CD14-positive monocyte (primary cell): Measurements from ENCODE around the gene DPY19L3. TPM values are rescaled to one million over a fixed set of nuclear protein-coding genes. Genes with fewer than 3 reads are reported as not detected.
A peak's percentile ranks its signal among the peaks of the same experiment; 100 is the strongest.

Experiments
- DNase-seq, 3 donors: peaks; one replicate each; pipeline ENCODE4 v3.0.0-alpha.2; 2011 to 2022
- H2AFZ ChIP-seq: 2 replicates; pipeline ENCODE4 v1.6.0; 2012; ENCODE audit warnings: mild to moderate bottlenecking, low read depth, low read length, inconsistent platforms; ENCODE audit not compliant: insufficient read depth, poor library complexity, severe bottlenecking
- H3K27ac ChIP-seq, 2 donors: 1 replicate in 1 of 2; 2 replicates in 1 of 2; pipeline ENCODE4 v1.5.1; 2012 to 2013; ENCODE audit warnings: low read length in 2 of 2, control low read depth in 1 of 2, inconsistent platforms in 1 of 2, low read depth in 1 of 2, mild to moderate bottlenecking in 1 of 2
- H3K27me3 ChIP-seq, 2 donors: one replicate each; pipeline versions ENCODE4 v1.6.0 to v1.6.1; 2011 to 2013; ENCODE audit warnings: low read length in 2 of 2; ENCODE audit not compliant: control insufficient read depth in 2 of 2, insufficient read depth in 2 of 2
- H3K36me3 ChIP-seq, 2 donors: replicated peaks in 1 of 2; 1 replicate in 1 of 2; 2 replicates in 1 of 2; pipeline versions ENCODE4 v1.5.1 to v1.6.1; 2012 to 2013; ENCODE audit warnings: low read length in 2 of 2, control low read depth in 1 of 2, inconsistent platforms in 1 of 2, mild to moderate bottlenecking in 1 of 2; ENCODE audit not compliant: insufficient read depth in 2 of 2, control insufficient read depth in 1 of 2
- H3K4me1 ChIP-seq, 2 donors: 1 replicate in 1 of 2; 2 replicates in 1 of 2; pipeline versions ENCODE4 v1.5.1 to v1.6.1; 2012 to 2013; ENCODE audit warnings: low read length in 2 of 2, control low read depth in 1 of 2, inconsistent platforms in 1 of 2, mild to moderate bottlenecking in 1 of 2, moderate library complexity in 1 of 2; ENCODE audit not compliant: insufficient read depth in 2 of 2, control insufficient read depth in 1 of 2
- H3K4me2 ChIP-seq: replicated peaks from 2 replicates; pipeline ENCODE3; 2012; ENCODE audit warnings: low read length, moderate library complexity, mild to moderate bottlenecking; ENCODE audit not compliant: poor library complexity, severe bottlenecking; ENCODE audit errors: extremely low read depth
- H3K4me3 ChIP-seq, 3 experiments: fragments of 200-600 bp in 1 of 3; sonication (generic) in 1 of 3; replicated peaks in 1 of 3; 1 replicate in 2 of 3; 2 replicates in 1 of 3; pipeline ENCODE4 v1.5.1; 2011 to 2013; ENCODE audit warnings: low read length in 3 of 3, mild to moderate bottlenecking in 3 of 3, control low read depth in 2 of 3, low read depth in 2 of 3, inconsistent platforms in 1 of 3, moderate library complexity in 1 of 3
- H3K79me2 ChIP-seq: 2 replicates; pipeline ENCODE4 v1.6.0; 2012; ENCODE audit warnings: mild to moderate bottlenecking, control low read depth, inconsistent platforms, low read length, moderate library complexity; ENCODE audit not compliant: insufficient read depth
- H3K9ac ChIP-seq: 2 replicates; pipeline ENCODE4 v1.6.0; 2017; ENCODE audit warnings: low read length, mild to moderate bottlenecking; ENCODE audit not compliant: insufficient read depth, poor library complexity, severe bottlenecking
- H3K9me3 ChIP-seq, 2 donors: replicated peaks in 1 of 2; 1 replicate in 1 of 2; 2 replicates in 1 of 2; pipeline versions ENCODE4 v1.5.1 to v1.6.1; 2012 to 2013; ENCODE audit warnings: low read length in 2 of 2, control low read depth in 1 of 2; ENCODE audit not compliant: control insufficient read depth in 1 of 2, insufficient read depth in 1 of 2
- H4K20me1 ChIP-seq: 2 replicates; pipeline ENCODE4 v1.6.0; 2012; ENCODE audit warnings: mild to moderate bottlenecking, low read length, control low read depth, moderate library complexity; ENCODE audit not compliant: insufficient read depth
- H3K27ac Mint-ChIP-seq, 7 donors: one replicate each; pipeline ENCODE4 v1.8.0; 2020; ENCODE audit warnings: mild to moderate bottlenecking in 7 of 7, mixed read lengths in 7 of 7, moderate library complexity in 6 of 7, inconsistent platforms in 2 of 7
- H3K27me3 Mint-ChIP-seq, 3 donors: one replicate each; pipeline ENCODE4 v1.8.0; 2021 to 2022; ENCODE audit warnings: low read depth in 3 of 3, mild to moderate bottlenecking in 3 of 3, mixed read lengths in 3 of 3, moderate library complexity in 3 of 3, inconsistent platforms in 1 of 3
- H3K36me3 Mint-ChIP-seq, 2 donors: one replicate each; pipeline ENCODE4 v1.8.0; 2020; ENCODE audit warnings: mixed read lengths in 2 of 2, inconsistent platforms in 1 of 2, mild to moderate bottlenecking in 1 of 2
- H3K4me1 Mint-ChIP-seq: one replicate; pipeline ENCODE4 v1.8.0; 2020; ENCODE audit warnings: mild to moderate bottlenecking, mixed read lengths
- H3K4me3 Mint-ChIP-seq, 2 donors: one replicate each; pipeline ENCODE4 v1.8.0; 2020; ENCODE audit warnings: mild to moderate bottlenecking in 2 of 2, mixed read lengths in 2 of 2, moderate library complexity in 1 of 2
- H3K9me3 Mint-ChIP-seq, 7 donors: one replicate each; pipeline ENCODE4 v1.8.0; 2020 to 2022; ENCODE audit warnings: mixed read lengths in 7 of 7, mild to moderate bottlenecking in 6 of 7, moderate library complexity in 6 of 7, inconsistent platforms in 2 of 7
- CTCF ChIP-seq: fragments of 200-600 bp; IDR thresholded peaks from one replicate; pipeline ENCODE4 v1.8.0; 2022; ENCODE audit warnings: antibody characterized with exemption, mild to moderate bottlenecking
- WGBS: methylation state at CpG from one replicate; pipeline ENCODE4 v1.1.5; 2013; ENCODE audit warnings: missing lambda C conversion rate; ENCODE audit not compliant: insufficient coverage; 5-methylcytosine and 5-hydroxymethylcytosine counted together
- intact Hi-C, 2 donors: fragments of 100-400 bp; cut with micrococcal nuclease; formaldehyde crosslinking; loops; one replicate each; pipeline versions ENCODE4 v1.15.0 to v1.15.1; 2023
- polyA plus RNA-seq, 3 donors: library from polyadenylated mRNA; depleted of rRNA in 1 of 3; unstranded in 2 of 3; stranded (reverse) in 1 of 3; fragments of 300-500 nt in 2 of 3; fragments of >200 nt in 1 of 3; fragmentation: Illumina TruSeq in 2 of 3; gene quantifications; 1 replicate in 2 of 3; 2 replicates in 1 of 3; pipeline ENCODE4 v1.2.3, GENCODE V29; 2012 to 2021

Gene DPY19L3
- polyA plus RNA-seq, 3 donors = 6.5 to 13.8 (median 7.7) TPM

DNA sequence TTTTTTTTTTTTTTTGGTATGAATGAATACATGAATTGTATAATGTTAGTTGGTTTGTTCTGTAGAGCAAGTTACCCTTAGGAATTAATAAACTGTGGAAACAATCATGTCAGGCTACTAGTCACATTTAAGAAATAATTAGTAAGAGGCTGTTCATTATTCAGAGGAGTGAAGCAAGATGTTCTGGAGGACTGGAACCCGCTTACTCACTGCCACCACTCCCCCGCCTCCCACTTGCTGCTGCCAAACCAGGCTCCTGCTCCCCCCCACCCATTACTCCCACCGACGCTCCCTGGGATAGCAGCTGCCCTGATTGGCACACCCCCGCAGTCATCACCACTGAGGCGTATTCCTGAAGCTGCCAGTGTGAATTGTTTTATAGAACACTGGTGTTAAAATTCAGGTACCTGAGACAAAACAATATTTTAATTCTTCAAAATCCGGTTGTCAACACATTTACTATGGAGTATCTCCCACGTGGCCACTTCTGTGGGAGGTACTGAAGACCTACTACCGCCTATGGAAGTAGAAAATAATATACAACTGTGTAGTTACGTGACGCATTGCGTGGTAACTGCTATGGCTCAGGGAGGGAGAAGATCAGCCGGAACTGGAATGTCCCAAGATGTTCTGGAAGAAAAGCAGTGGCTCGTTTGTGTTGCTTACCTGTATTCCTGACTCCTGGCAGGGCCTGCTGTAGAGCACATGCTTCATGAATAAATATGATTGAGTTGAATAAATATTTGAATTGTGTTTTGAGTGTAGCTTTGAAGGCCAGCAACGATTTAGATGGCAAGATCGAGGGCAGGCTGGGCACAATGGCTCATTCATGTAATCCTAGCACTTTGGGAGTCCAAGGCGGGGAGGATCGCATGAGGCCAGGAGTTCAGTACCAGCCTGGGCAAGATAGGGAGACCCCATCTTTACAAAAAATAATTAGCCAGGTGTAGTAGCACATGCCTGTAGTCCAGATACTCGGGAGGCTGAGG lies 1.7 kb downstream of the DPY19L3 start:
- Histone ChIP-seq H3K79me2 (peaks cover 5% of the 10 kb centered on the region), H3K36me3 (peaks cover 13 to 36% of the 10 kb centered on the region in 2 donors), H3K9ac (no peak overlapping the region), H3K4me2 (peak overlapping the region; percentile 82), H3K27me3 (peaks cover 3 to 4% of the 10 kb centered on the region in 2 donors), H4K20me1 (no peaks in the 10 kb centered on the region), H3K27ac (no peak overlapping the region), H3K4me1 (peaks cover 26 to 33% of the 10 kb centered on the region in 2 donors), H3K4me3 (peak overlapping the region in 1 of 3 experiments; percentile 77), H3K9me3 (no peaks in the 10 kb centered on the region), H2AFZ (peak overlapping the region; percentile 84)
- H3K27me3 Mint-ChIP-seq = peaks cover 14 to 17% (median 15%) of the 10 kb centered on the region in 3 donors
- H3K9me3 Mint-ChIP-seq = peaks cover 0 to 2% (median 0%) of the 10 kb centered on the region in 7 donors
- peaks cover 29% of the 10 kb centered on the region for H3K4me1 Mint-ChIP-seq
- peak overlapping the region in 4 of 7 donors; percentile 25 to 82 (median 43) for H3K27ac Mint-ChIP-seq
- TF ChIP-seq CTCF = no peak
- peak overlapping the region; percentile 79 to 88 for H3K4me3 Mint-ChIP-seq
- peak in 1 of 3 donors; percentile 11 for DNase-seq
- peaks cover 37 to 42% of the 10 kb centered on the region in 2 donors for H3K36me3 Mint-ChIP-seq
- WGBS = 97% methylated on average over 8 of the region's 19 CpGs
- intact Hi-C loops = loop anchor here (10.0 kb wide), 2 partner anchors 178 to 268 kb away; partner anchors contain the start of genes ANKRD27 (in 2 of the 2), RGS9BP (in 2 of the 2) and PDCD5 (in 1 of the 2)

DNA sequence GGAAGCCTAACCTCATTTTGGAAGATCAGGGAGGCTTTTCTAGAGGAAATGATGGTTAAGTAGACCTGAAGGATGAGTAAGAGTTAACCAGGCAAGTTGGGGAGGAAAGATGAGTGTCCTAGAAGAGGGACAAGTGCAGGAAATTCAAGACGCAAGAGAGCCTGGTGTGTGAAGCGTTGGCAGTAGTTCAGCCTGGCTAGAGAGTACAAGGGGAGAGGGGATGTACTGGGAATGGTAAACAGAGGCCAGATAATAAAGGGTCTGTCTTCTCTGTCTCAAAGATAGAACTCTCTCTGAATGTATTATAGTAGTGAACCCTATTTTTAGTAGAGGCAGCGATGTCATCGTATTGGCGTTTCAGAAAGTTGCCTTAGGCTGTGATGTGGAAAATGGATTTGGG lies 9.7 kb downstream of the DPY19L3 start:
- Histone ChIP-seq H3K9me3 (no peaks in the 10 kb centered on the region), H3K79me2 (no peaks in the 10 kb centered on the region), H3K9ac (no peak overlapping the region), H3K36me3 (peaks cover 22 to 53% of the 10 kb centered on the region in 2 donors), H3K4me2 (no peak overlapping the region), H3K27ac (no peak overlapping the region), H4K20me1 (no peaks in the 10 kb centered on the region), H3K4me3 (no peak overlapping the region), H2AFZ (no peak overlapping the region), H3K4me1 (no peaks in the 10 kb centered on the region), H3K27me3 (peaks cover 0 to 2% of the 10 kb centered on the region in 2 donors)
- peaks cover 0 to 9% (median 1%) of the 10 kb centered on the region in 7 donors for H3K9me3 Mint-ChIP-seq
- TF ChIP-seq CTCF = no peak
- intact Hi-C loops = no loop called here
- peaks cover 2 to 7% (median 5%) of the 10 kb centered on the region in 3 donors for H3K27me3 Mint-ChIP-seq
- H3K4me3 Mint-ChIP-seq = no peak overlapping the region
- no peak for DNase-seq
- no peak overlapping the region for H3K27ac Mint-ChIP-seq
- H3K4me1 Mint-ChIP-seq = peaks cover 4% of the 10 kb centered on the region
- H3K36me3 Mint-ChIP-seq = peaks cover 60 to 72% of the 10 kb centered on the region in 2 donors
- WGBS = 100% methylated on average over 1 of the region's 5 CpGs
